GM12801 (cell line): ENCODE results near the gene FKTN.

Source experiments
- CTCF ChIP-seq: IDR thresholded peaks from one replicate; pipeline ENCODE4 v1.5.1; 2011; ENCODE audit warnings: control low read depth; ENCODE audit not compliant: insufficient read length; ENCODE audit errors: extremely low read depth

The FKTN gene

GRCh38 chr9:105557804-105558610, at the start of gene FKTN:
Gene FKTN (plus strand): TSS chr9:105558131. CDS start chr9:105575033, 16,902 bp downstream.
- TF ChIP-seq CTCF: no peak

- no peak for TF ChIP-seq CTCF
Measured at GRCh38 chr9:105508530-105508929, 49.4 kb upstream of the FKTN start.

GRCh38 chr9:105510024-105510423, 47.9 kb upstream of the FKTN start:
- TF ChIP-seq CTCF: no peak

GRCh38 chr9:105511446-105511845, 46.5 kb upstream of the FKTN start:
- TF ChIP-seq CTCF: no peak

- TF ChIP-seq CTCF: no peak
Measured at GRCh38 chr9:105515811-105516413, 42.0 kb upstream of the FKTN start.

GRCh38 chr9:105531530-105531929, 26.4 kb upstream of the FKTN start:
- no peak for TF ChIP-seq CTCF

GRCh38 chr9:105535920-105536668, 21.8 kb upstream of the FKTN start:
- TF ChIP-seq CTCF: no peak
